SK-N-SH (cell line): ENCODE data around the gene SLC6A20. TPM values are rescaled to one million over a fixed set of nuclear protein-coding genes. Genes with fewer than 3 reads are reported as not detected.

ENCODE experiments used
- CTCF ChIA-PET: fragments of 300-600, 350-600 bp; formaldehyde crosslinking; extraction: SDS; loops from one replicate; lab custom pipeline; 2021; lab: Yijun Ruan, JAX
- POLR2A ChIA-PET: fragments of 350-600 bp; sonication (Branson Sonifier 250); formaldehyde crosslinking; extraction: SDS; loops from one replicate; lab custom pipeline; 2020; ENCODE audit warnings: antibody characterized with exemption, inconsistent platforms; lab: Yijun Ruan, JAX
- DNase-seq: peaks from one replicate; pipeline ENCODE4 v3.0.0; 2012
- H2AFZ ChIP-seq: fragments of 200-600 bp; sonication (generic); 2 replicates; pipeline ENCODE4 v1.8.1; 2016; ENCODE audit warnings: antibody characterized with exemption, mild to moderate bottlenecking, low read depth
- H3F3A ChIP-seq: fragments of 200-600 bp; sonication (generic); replicated peaks from 2 replicates; pipeline ENCODE3; 2016; ENCODE audit warnings: antibody characterized with exemption, mild to moderate bottlenecking; ENCODE audit not compliant: insufficient read depth
- H3K27ac ChIP-seq, 2 experiments: fragments of 200-500 bp in 1 of 2; fragments of 200-600 bp in 1 of 2; sonication (Bioruptor generic) in 1 of 2; sonication (generic), shearing (Covaris generic) in 1 of 2; 2 replicates each; pipeline versions ENCODE4 v1.5.1 to v1.6.1; 2014 to 2016; ENCODE audit warnings: low read depth in 2 of 2, inconsistent platforms in 1 of 2, low read length in 1 of 2, mild to moderate bottlenecking in 1 of 2, mixed read lengths in 1 of 2
- H3K27me3 ChIP-seq: fragments of 200-600 bp; sonication (generic), shearing (Covaris generic); 2 replicates; pipeline ENCODE4 v1.6.1; 2016; ENCODE audit warnings: mixed run types; ENCODE audit not compliant: insufficient read depth
- H3K36me3 ChIP-seq, 2 experiments: fragments of 200-500 bp in 1 of 2; fragments of 200-600 bp in 1 of 2; sonication (Bioruptor generic) in 1 of 2; sonication (generic) in 1 of 2; replicated peaks in 1 of 2; 2 replicates each; pipeline versions ENCODE3 to v1.5.1; 2014 to 2016; ENCODE audit warnings: low read length in 1 of 2, mild to moderate bottlenecking in 1 of 2; ENCODE audit not compliant: insufficient read depth in 2 of 2, control insufficient read depth in 1 of 2
- H3K4me1 ChIP-seq, 2 experiments: fragments of 200-500 bp in 1 of 2; fragments of 200-600 bp in 1 of 2; sonication (Bioruptor generic) in 1 of 2; sonication (generic), shearing (Covaris generic) in 1 of 2; 2 replicates each; pipeline versions ENCODE4 v1.5.1 to v1.6.1; 2014 to 2016; ENCODE audit warnings: low read depth in 1 of 2, low read length in 1 of 2, mixed run types in 1 of 2; ENCODE audit not compliant: insufficient read depth in 2 of 2, control insufficient read depth in 1 of 2
- H3K4me2 ChIP-seq: fragments of 200-600 bp; sonication (generic), shearing (Covaris generic); 2 replicates; pipeline ENCODE4 v1.6.1; 2017; ENCODE audit warnings: mixed run types
- H3K4me3 ChIP-seq, 2 experiments: fragments of 200-500 bp in 1 of 2; fragments of 200-600 bp in 1 of 2; sonication (Bioruptor generic) in 1 of 2; sonication (generic), shearing (Covaris generic) in 1 of 2; 2 replicates each; pipeline versions ENCODE4 v1.5.1 to v1.8.1; 2014 to 2016; ENCODE audit warnings: low read depth in 2 of 2, inconsistent platforms in 1 of 2, low read length in 1 of 2, mild to moderate bottlenecking in 1 of 2, mixed read lengths in 1 of 2, moderate library complexity in 1 of 2
- H3K79me2 ChIP-seq: fragments of 200-600 bp; sonication (generic); 2 replicates; pipeline ENCODE4 v1.8.1; 2017; ENCODE audit warnings: mild to moderate bottlenecking; ENCODE audit not compliant: insufficient read depth
- H3K9ac ChIP-seq: fragments of 200-600 bp; sonication (generic); 2 replicates; pipeline ENCODE4 v1.6.1; 2017; ENCODE audit warnings: mixed run types
- H3K9me2 ChIP-seq: fragments of 200-600 bp; sonication (generic); 2 replicates; pipeline ENCODE4 v1.6.1; 2017; ENCODE audit warnings: mixed run types
- H3K9me3 ChIP-seq: fragments of 200-600 bp; sonication (generic); 2 replicates; pipeline ENCODE4 v1.6.1; 2017; ENCODE audit warnings: mixed run types, mild to moderate bottlenecking, moderate library complexity
- H4K20me1 ChIP-seq: fragments of 200-600 bp; sonication (generic); 2 replicates; pipeline ENCODE4 v1.6.1; 2017; ENCODE audit warnings: mild to moderate bottlenecking, mixed run types; ENCODE audit not compliant: insufficient read depth
- ELF1 ChIP-seq: IDR thresholded peaks from 2 replicates; pipeline ENCODE4 v1.4.0; 2012
- EP300 ChIP-seq, 2 experiments: IDR thresholded peaks; 2 replicates each; pipeline versions ENCODE4 v1.4.0 to v1.6.1; 2012; ENCODE audit warnings: borderline replicate concordance in 1 of 2, low read depth in 1 of 2, low read length in 1 of 2
- FOXJ3 ChIP-seq: sonication (generic); formaldehyde crosslinking; IDR thresholded peaks from 2 replicates; pipeline ENCODE4 v1.5.1; 2020; ENCODE audit warnings: mild to moderate bottlenecking, missing genetic modification reagents
- GABPA ChIP-seq: IDR thresholded peaks from 2 replicates; pipeline ENCODE4 v1.4.0; 2012; ENCODE audit warnings: low read depth, mild to moderate bottlenecking
- JUND ChIP-seq: IDR thresholded peaks from 2 replicates; pipeline ENCODE4 v1.4.0; 2012
- MAX ChIP-seq: IDR thresholded peaks from 2 replicates; pipeline ENCODE4 v1.4.0; 2012; ENCODE audit warnings: low read depth
- MEF2A ChIP-seq: IDR thresholded peaks from 2 replicates; pipeline ENCODE4 v1.4.0; 2012; ENCODE audit warnings: low read depth, borderline replicate concordance
- NFIC ChIP-seq: IDR thresholded peaks from 2 replicates; pipeline ENCODE4 v1.4.0; 2012; ENCODE audit warnings: borderline replicate concordance
- RCOR1 ChIP-seq: fragments of 150-350 bp; IDR thresholded peaks from 2 replicates; pipeline ENCODE4 v1.6.1; 2017; ENCODE audit warnings: antibody characterized with exemption, low read length
- REST ChIP-seq: IDR thresholded peaks from 2 replicates; pipeline ENCODE4 v1.6.1; 2012; ENCODE audit warnings: mild to moderate bottlenecking, low read depth, low read length, moderate library complexity
- RXRA ChIP-seq: IDR thresholded peaks from 2 replicates; pipeline ENCODE4 v1.4.0; 2012; ENCODE audit warnings: low read depth, mild to moderate bottlenecking, borderline replicate concordance
- WGBS: methylation state at CpG from one replicate; pipeline ENCODE4 v1.1.6; 2017; ENCODE audit warnings: low lambda C conversion rate; 5-methylcytosine and 5-hydroxymethylcytosine counted together
- polyA plus RNA-seq, 3 experiments: library from polyadenylated mRNA; depleted of rRNA; stranded (reverse); fragments of >200 nt; gene quantifications; 2 replicates each; pipeline ENCODE4 v1.2.3, GENCODE V29; 2012
- TF ChIP-seq, protein P1 (sequence below): IDR thresholded peaks from 2 replicates; pipeline ENCODE4 v1.4.0; 2012; ENCODE audit warnings: low read depth, borderline replicate concordance
- TF ChIP-seq, protein P2 (sequence below): fragments of 150-350 bp; IDR thresholded peaks from 2 replicates; pipeline ENCODE4 v1.6.1; 2017; ENCODE audit warnings: antibody characterized with exemption, low read length, low read depth, borderline replicate concordance

SLC6A20 gene
- polyA plus RNA-seq, 1 of the 3 experiments (the other 2 are of a cell fraction), result not detected

- no peak overlapping the region for H3K4me2 ChIP-seq
- POLR2A ChIA-PET, result interaction anchor here (1.1 kb wide), 1 partner anchor 12 kb away, joined by 4 read pairs; the partner anchor contains the start of gene LZTFL1
- no peaks in the 10 kb centered on the region for H3K9me3 ChIP-seq
- WGBS, result 87% methylated on average over 5 of the region's 5 CpGs
- no peaks in the 10 kb centered on the region for H3K79me2 ChIP-seq
- H3K4me3 ChIP-seq, result no peak overlapping the region
- H3K36me3 ChIP-seq, result peaks cover 63 to 82% of the 10 kb centered on the region in 2 experiments
- DNase-seq, result no peak
- no peaks in the 10 kb centered on the region for H3K9me2 ChIP-seq
- no peaks in the 10 kb centered on the region for H4K20me1 ChIP-seq
- no peak for TF ChIP-seq NFIC
- TF ChIP-seq JUND, result no peak
- TF ChIP-seq GABPA, result no peak
- TF ChIP-seq, protein P1, sequence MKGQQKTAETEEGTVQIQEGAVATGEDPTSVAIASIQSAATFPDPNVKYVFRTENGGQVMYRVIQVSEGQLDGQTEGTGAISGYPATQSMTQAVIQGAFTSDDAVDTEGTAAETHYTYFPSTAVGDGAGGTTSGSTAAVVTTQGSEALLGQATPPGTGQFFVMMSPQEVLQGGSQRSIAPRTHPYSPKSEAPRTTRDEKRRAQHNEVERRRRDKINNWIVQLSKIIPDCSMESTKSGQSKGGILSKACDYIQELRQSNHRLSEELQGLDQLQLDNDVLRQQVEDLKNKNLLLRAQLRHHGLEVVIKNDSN, result no peak
- TF ChIP-seq, protein P2, sequence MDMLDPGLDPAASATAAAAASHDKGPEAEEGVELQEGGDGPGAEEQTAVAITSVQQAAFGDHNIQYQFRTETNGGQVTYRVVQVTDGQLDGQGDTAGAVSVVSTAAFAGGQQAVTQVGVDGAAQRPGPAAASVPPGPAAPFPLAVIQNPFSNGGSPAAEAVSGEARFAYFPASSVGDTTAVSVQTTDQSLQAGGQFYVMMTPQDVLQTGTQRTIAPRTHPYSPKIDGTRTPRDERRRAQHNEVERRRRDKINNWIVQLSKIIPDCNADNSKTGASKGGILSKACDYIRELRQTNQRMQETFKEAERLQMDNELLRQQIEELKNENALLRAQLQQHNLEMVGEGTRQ, result no peak
- no peak for TF ChIP-seq FOXJ3 (CRISPR knock-in tag)
- no peak for TF ChIP-seq RXRA
- no peak for TF ChIP-seq EP300 (IDR thresholded peaks at IDR 0.05; ENCODE audit: borderline replicate concordance in 1 of 2, low read depth in 1 of 2, low read length in 1 of 2)
- TF ChIP-seq, all 33 proteins: peak for 0
- Histone ChIP-seq H3K4me1 (no peaks in the 10 kb centered on the region), H3F3A (no peaks in the 10 kb centered on the region), H3K27ac (no peak overlapping the region), H3K9ac (no peak overlapping the region), H3K27me3 (no peaks in the 10 kb centered on the region), H2AFZ (no peak overlapping the region)
- CTCF ChIA-PET, result interaction anchor here (0.8 to 3.8 kb wide), 2 partner anchors 69 to 249 kb away, joined by 3 to 42 read pairs; no protein-coding TSS in a partner anchor
Observed at GRCh38 chr3:45830121-45830520, 33.8 kb upstream of the SLC6A20 start.

GRCh38 chr3:45826908-45827307 lies 30.6 kb upstream of the SLC6A20 start:
- no peaks in the 10 kb centered on the region; the same call in 1 of the 2 replicates for H3K9me2 ChIP-seq
- TF ChIP-seq REST (no peak), NFIC (no peak), MEF2A (no peak), ELF1 (no peak), JUND (no peak), EP300 (IDR thresholded peaks at IDR 0.05; ENCODE audit: borderline replicate concordance in 1 of 2, low read depth in 1 of 2, low read length in 1 of 2) (no peak), RCOR1 (no peak), MAX (no peak)
- no peak overlapping the region for H2AFZ ChIP-seq
- no peaks in the 10 kb centered on the region for H3K79me2 ChIP-seq
- H3K36me3 ChIP-seq, result peaks cover 52 to 82% of the 10 kb centered on the region in 2 experiments
- no peaks in the 10 kb centered on the region for H3K9me3 ChIP-seq
- no peak overlapping the region for H3K9ac ChIP-seq
- 72% methylated on average over 2 of the region's 3 CpGs for WGBS
- ChIA-PET POLR2A (no interaction called here), CTCF (interaction anchor here (1.0 to 3.3 kb wide), 5 partner anchors 15 to 252 kb away, joined by 3 to 16 read pairs (median 5); no protein-coding TSS in a partner anchor)
- no peaks in the 10 kb centered on the region for H3K27me3 ChIP-seq
- no peak for DNase-seq
- no peaks in the 10 kb centered on the region for H4K20me1 ChIP-seq
- no peak overlapping the region for H3K27ac ChIP-seq
- no peak overlapping the region for H3K4me3 ChIP-seq
- no peak overlapping the region for H3K4me2 ChIP-seq
- no peaks in the 10 kb centered on the region for H3F3A ChIP-seq
- H3K4me1 ChIP-seq, result no peaks in the 10 kb centered on the region
